H9 (cell line): ENCODE measurements around the gene GPC1. TPM values are rescaled to one million over a fixed set of nuclear protein-coding genes. Genes with fewer than 3 reads are reported as not detected.
"Not testable (repeated sequence)": the region's sequence is repeated elsewhere in the genome, so short reads cannot be mapped to it uniquely, and the experiment has no call there.

Experiments used
- DNase-seq: peaks from one replicate; pipeline ENCODE4 v3.0.0-alpha.2; 2017
- H2AFZ ChIP-seq: one replicate; pipeline ENCODE4 v1.6.1; 2013; ENCODE audit warnings: mild to moderate bottlenecking, low read length, control low read depth, moderate library complexity
- H2AK5ac ChIP-seq: 2 replicates; pipeline ENCODE4 v1.6.1; 2013; ENCODE audit warnings: low read length, control low read depth, mixed read lengths; ENCODE audit not compliant: insufficient read length
- H2BK120ac ChIP-seq: one replicate; pipeline ENCODE4 v1.6.1; 2013; ENCODE audit warnings: low read depth, mild to moderate bottlenecking, low read length, control low read depth, inconsistent platforms; ENCODE audit not compliant: poor library complexity, severe bottlenecking
- H2BK12ac ChIP-seq: 2 replicates; pipeline ENCODE4 v1.6.1; 2013; ENCODE audit warnings: low read length, control low read depth, mixed read lengths, low read depth; ENCODE audit not compliant: insufficient read length
- H2BK15ac ChIP-seq: 2 replicates; pipeline ENCODE4 v1.6.1; 2013; ENCODE audit warnings: low read depth, low read length, control low read depth
- H2BK20ac ChIP-seq: one replicate; pipeline ENCODE4 v1.6.1; 2013; ENCODE audit warnings: low read depth, mild to moderate bottlenecking, low read length, control low read depth, inconsistent platforms; ENCODE audit not compliant: poor library complexity, severe bottlenecking
- H2BK5ac ChIP-seq: 2 replicates; pipeline ENCODE4 v1.6.1; 2013; ENCODE audit warnings: low read length, control low read depth, mixed read lengths; ENCODE audit not compliant: insufficient read length
- H3K14ac ChIP-seq: 2 replicates; pipeline ENCODE4 v1.6.1; 2013; ENCODE audit warnings: low read length, control low read depth; ENCODE audit not compliant: insufficient read depth
- H3K18ac ChIP-seq: 2 replicates; pipeline ENCODE4 v1.6.1; 2013; ENCODE audit warnings: low read depth, mild to moderate bottlenecking, mixed read lengths, low read length, control low read depth; ENCODE audit not compliant: insufficient read length
- H3K23ac ChIP-seq: 2 replicates; pipeline ENCODE4 v1.6.1; 2013; ENCODE audit warnings: low read length, control low read depth, mixed read lengths, low read depth; ENCODE audit not compliant: insufficient read length
- H3K23me2 ChIP-seq: 2 replicates; pipeline ENCODE4 v1.6.1; 2013; ENCODE audit warnings: low read depth, mild to moderate bottlenecking, mixed read lengths, low read length, control low read depth; ENCODE audit not compliant: insufficient read length, poor library complexity, severe bottlenecking
- H3K27ac ChIP-seq: 2 replicates; pipeline ENCODE4 v1.5.1; 2013; ENCODE audit warnings: low read length, control low read depth, mixed read lengths, low read depth; ENCODE audit not compliant: insufficient read length
- H3K27me3 ChIP-seq: 2 replicates; pipeline ENCODE4 v1.6.1; 2013; ENCODE audit warnings: low read length, control low read depth, inconsistent platforms; ENCODE audit not compliant: insufficient read depth
- H3K4ac ChIP-seq: 2 replicates; pipeline ENCODE4 v1.6.1; 2013; ENCODE audit warnings: low read depth, mild to moderate bottlenecking, control low read depth, inconsistent platforms, low read length, moderate library complexity
- H3K4me1 ChIP-seq: 2 replicates; pipeline ENCODE4 v1.6.1; 2013; ENCODE audit warnings: low read length, control low read depth, inconsistent platforms; ENCODE audit not compliant: insufficient read depth
- H3K4me2 ChIP-seq: 2 replicates; pipeline ENCODE4 v1.6.1; 2013; ENCODE audit warnings: low read length, control low read depth, mixed read lengths; ENCODE audit not compliant: insufficient read length, insufficient read depth
- H3K56ac ChIP-seq: 2 replicates; pipeline ENCODE4 v1.6.1; 2013; ENCODE audit warnings: low read depth, mild to moderate bottlenecking, mixed read lengths, low read length, control low read depth; ENCODE audit not compliant: insufficient read length
- H3K79me1 ChIP-seq: 2 replicates; pipeline ENCODE4 v1.6.1; 2013; ENCODE audit warnings: low read depth, mild to moderate bottlenecking, moderate library complexity, low read length, control low read depth, inconsistent platforms; ENCODE audit not compliant: insufficient read depth, poor library complexity, severe bottlenecking
- H3K79me2 ChIP-seq: 2 replicates; pipeline ENCODE4 v1.6.1; 2013; ENCODE audit warnings: low read length, control low read depth, inconsistent platforms; ENCODE audit not compliant: insufficient read depth
- H3K9ac ChIP-seq: 2 replicates; pipeline ENCODE4 v1.6.1; 2013; ENCODE audit warnings: low read length, control low read depth, mixed read lengths; ENCODE audit not compliant: insufficient read length; ENCODE audit errors: extremely low read depth
- H3K9me3 ChIP-seq: one replicate; pipeline ENCODE4 v1.6.1; 2013; ENCODE audit warnings: low read depth, low read length, inconsistent platforms; ENCODE audit not compliant: control insufficient read depth
- H3T11ph ChIP-seq: one replicate; pipeline ENCODE4 v1.6.1; 2013; ENCODE audit warnings: mild to moderate bottlenecking, low read length, control low read depth, inconsistent platforms
- H4K20me1 ChIP-seq: one replicate; pipeline ENCODE4 v1.6.1; 2013; ENCODE audit not compliant: control insufficient read depth, insufficient read length, insufficient read depth
- H4K5ac ChIP-seq: 2 replicates; pipeline ENCODE4 v1.6.1; 2013; ENCODE audit warnings: low read depth, mild to moderate bottlenecking, mixed read lengths, low read length, control low read depth; ENCODE audit not compliant: insufficient read length
- H4K8ac ChIP-seq: replicated peaks from 2 replicates; pipeline ENCODE4 v1.6.1; 2013; ENCODE audit warnings: low read length, control low read depth, mixed read lengths, low read depth; ENCODE audit not compliant: insufficient read length
- H4K91ac ChIP-seq: 2 replicates; pipeline ENCODE4 v1.6.1; 2013; ENCODE audit warnings: low read depth, mild to moderate bottlenecking, moderate library complexity, mixed read lengths, low read length, control low read depth; ENCODE audit not compliant: insufficient read length
- H3K27ac Mint-ChIP-seq, 3 experiments: 2 replicates in 2 of 3; 3 replicates in 1 of 3; pipeline ENCODE4 v1.8.0; 2020 to 2021; ENCODE audit warnings: mixed read lengths in 3 of 3, mild to moderate bottlenecking in 1 of 3, moderate library complexity in 1 of 3
- H3K27me3 Mint-ChIP-seq: 2 replicates; pipeline ENCODE4 v1.8.0; 2021; ENCODE audit warnings: low read depth, mild to moderate bottlenecking, moderate library complexity, mixed read lengths
- H3K36me3 Mint-ChIP-seq, 3 experiments: 2 replicates in 2 of 3; 3 replicates in 1 of 3; pipeline ENCODE4 v1.8.0; 2020 to 2021; ENCODE audit warnings: low read depth in 3 of 3, mixed read lengths in 3 of 3; ENCODE audit not compliant: insufficient read depth in 1 of 3
- H3K4me1 Mint-ChIP-seq, 2 experiments: 2 replicates each; pipeline ENCODE4 v1.8.0; 2020; ENCODE audit warnings: mixed read lengths in 2 of 2
- H3K4me3 Mint-ChIP-seq, 2 experiments: 2 replicates in 1 of 2; 3 replicates in 1 of 2; pipeline ENCODE4 v1.8.0; 2020 to 2021; ENCODE audit warnings: mild to moderate bottlenecking in 2 of 2, mixed read lengths in 2 of 2, moderate library complexity in 1 of 2
- H3K9me3 Mint-ChIP-seq, 2 experiments: 2 replicates in 1 of 2; 3 replicates in 1 of 2; pipeline ENCODE4 v1.8.0; 2020; ENCODE audit warnings: mild to moderate bottlenecking in 2 of 2, mixed read lengths in 2 of 2, moderate library complexity in 1 of 2
- CTCF ChIP-seq: fragments of 200-600 bp; sonication (generic); conservative IDR thresholded peaks from 3 replicates; pipeline ENCODE4 v1.8.0; 2021; ENCODE audit warnings: antibody characterized with exemption, mild to moderate bottlenecking
- WGBS: extraction: QIAGEN DNeasy Blood & Tissue Kit; methylation state at CpG from one replicate; pipeline ENCODE4 v1.1.7; 2013; ENCODE audit warnings: missing lambda C conversion rate, low lambda C conversion rate, mixed read lengths; ENCODE audit not compliant: insufficient read length; ENCODE audit errors: extremely low coverage; 5-methylcytosine and 5-hydroxymethylcytosine counted together
- total RNA-seq: library from RNA; stranded (reverse); gene quantifications from 2 replicates; pipeline ENCODE4 v1.2.1, GENCODE V29; 2021

The GPC1 gene
- total RNA-seq, 1 experiment from 2014 or later: 39.4 TPM

DNA sequence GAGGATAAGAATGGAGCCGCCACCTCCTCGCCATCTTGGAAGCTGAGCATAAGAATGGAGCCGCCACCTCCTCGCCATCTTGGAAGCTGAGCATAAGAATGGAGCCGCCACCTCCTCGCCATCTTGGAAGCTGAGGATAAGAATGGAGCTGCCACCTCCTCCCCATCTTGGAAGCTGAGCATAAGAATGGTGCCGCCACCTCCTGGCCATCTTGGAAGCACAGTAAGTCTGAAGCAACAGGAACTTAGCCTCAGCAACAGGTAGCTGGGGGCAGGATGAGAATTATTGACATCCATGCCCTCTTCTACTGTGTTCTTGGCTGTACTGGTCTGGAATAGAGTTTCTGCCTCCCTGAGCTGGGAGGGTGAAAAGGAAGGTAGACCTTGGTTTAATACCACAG, 61.6 kb downstream of the GPC1 start:
- not testable (repeated sequence) for H3K14ac ChIP-seq, H4K8ac ChIP-seq, H2BK120ac ChIP-seq, H3K18ac ChIP-seq, H3K4ac ChIP-seq, H3K79me2 ChIP-seq, H2BK12ac ChIP-seq, H3K4me2 ChIP-seq, H3K27ac ChIP-seq, H3K27ac Mint-ChIP-seq, H3K27me3 ChIP-seq, H3K56ac ChIP-seq, H3K4me1 ChIP-seq, H3K23ac ChIP-seq, H3K4me3 Mint-ChIP-seq, H2BK15ac ChIP-seq, H2BK5ac ChIP-seq, H3K9ac ChIP-seq, H2BK20ac ChIP-seq, H3K79me1 ChIP-seq, H3K23me2 ChIP-seq, H3T11ph ChIP-seq, H4K20me1 ChIP-seq, H3K9me3 ChIP-seq, H3K4me1 Mint-ChIP-seq, H2AFZ ChIP-seq, H4K91ac ChIP-seq, H2AK5ac ChIP-seq, H4K5ac ChIP-seq
- Mint-ChIP-seq H3K9me3 (peaks cover 31 to 36% of the 10 kb centered on the region in 2 experiments), H3K27me3 (peaks cover 13% of the 10 kb centered on the region), H3K36me3 (peaks cover 0 to 24% (median 23%) of the 10 kb centered on the region in 3 experiments; a peak in 5 of 7 replicates)
- whole genome bisulfite sequencing: no CpG with 5 or more reads among the region's 7 CpGs
- DNase-seq: peak; percentile 76
- TF ChIP-seq CTCF: peak; percentile 63
